Measurements from ENCODE around the gene UFC1.
A peak's percentile ranks its signal among the peaks of the same experiment; 100 is the strongest.

DNA sequence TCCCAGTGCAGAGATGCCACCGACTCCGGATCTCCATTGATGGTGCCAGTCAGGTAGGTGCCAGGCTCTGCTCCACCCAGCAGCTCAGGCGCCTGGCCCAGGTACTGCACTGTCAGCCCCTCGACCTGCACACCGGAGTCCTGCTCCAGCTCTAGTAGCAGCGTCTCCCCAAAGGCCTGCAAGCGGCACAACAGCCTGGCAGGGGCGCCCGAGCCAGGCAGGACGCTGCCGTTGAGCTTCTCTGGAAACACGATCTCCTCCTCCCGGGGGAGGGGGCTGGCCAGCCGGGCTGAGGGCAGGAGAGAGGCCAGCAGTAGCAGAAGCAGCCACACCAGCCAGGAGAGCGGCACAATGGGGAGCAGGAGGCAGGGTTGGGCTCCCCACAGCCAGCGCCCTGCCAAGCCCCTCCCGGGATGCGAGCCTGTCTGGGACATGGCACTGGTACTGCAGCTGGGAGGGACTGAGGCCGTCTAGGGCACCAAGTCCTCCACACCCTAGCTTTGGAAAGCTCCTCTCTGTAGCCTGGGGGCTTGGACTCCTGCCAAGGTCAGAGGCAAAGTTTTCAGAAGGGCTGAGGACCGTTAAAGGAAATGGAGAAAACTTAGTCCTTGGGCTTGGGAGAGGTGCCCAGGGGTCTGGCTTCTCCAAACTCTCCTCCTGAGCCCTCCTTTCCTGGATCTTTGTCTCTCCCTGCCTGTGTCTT is 44.6 kb downstream of the UFC1 start:
- TF ChIP-seq EZH2 (IDR thresholded peaks at IDR 0.05; ENCODE audit: borderline replicate concordance) (no peak), EZH2phosphoT487 (IDR thresholded peaks at IDR 0.05; ENCODE audit: low read depth, severe bottlenecking, unreplicated experiment) (no peak)
- TF ChIP-seq, protein P1, sequence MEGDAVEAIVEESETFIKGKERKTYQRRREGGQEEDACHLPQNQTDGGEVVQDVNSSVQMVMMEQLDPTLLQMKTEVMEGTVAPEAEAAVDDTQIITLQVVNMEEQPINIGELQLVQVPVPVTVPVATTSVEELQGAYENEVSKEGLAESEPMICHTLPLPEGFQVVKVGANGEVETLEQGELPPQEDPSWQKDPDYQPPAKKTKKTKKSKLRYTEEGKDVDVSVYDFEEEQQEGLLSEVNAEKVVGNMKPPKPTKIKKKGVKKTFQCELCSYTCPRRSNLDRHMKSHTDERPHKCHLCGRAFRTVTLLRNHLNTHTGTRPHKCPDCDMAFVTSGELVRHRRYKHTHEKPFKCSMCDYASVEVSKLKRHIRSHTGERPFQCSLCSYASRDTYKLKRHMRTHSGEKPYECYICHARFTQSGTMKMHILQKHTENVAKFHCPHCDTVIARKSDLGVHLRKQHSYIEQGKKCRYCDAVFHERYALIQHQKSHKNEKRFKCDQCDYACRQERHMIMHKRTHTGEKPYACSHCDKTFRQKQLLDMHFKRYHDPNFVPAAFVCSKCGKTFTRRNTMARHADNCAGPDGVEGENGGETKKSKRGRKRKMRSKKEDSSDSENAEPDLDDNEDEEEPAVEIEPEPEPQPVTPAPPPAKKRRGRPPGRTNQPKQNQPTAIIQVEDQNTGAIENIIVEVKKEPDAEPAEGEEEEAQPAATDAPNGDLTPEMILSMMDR (IDR thresholded peaks at IDR 0.05; ENCODE audit: poor library complexity) = peak; percentile 25

All from hepatocyte (in vitro differentiated cells).